Esophagus mucosa (tissue), 1 donor: ENCODE data around the gene MRPL14. TPM values are rescaled to one million over a fixed set of nuclear protein-coding genes. Genes with fewer than 3 reads are reported as not detected.

Experiments used
- ATAC-seq: fragments of 200-7000 bp; cut with Tn5 transposase; one replicate; pipeline ENCODE4 v1.9.1; 2020
- total RNA-seq: library from RNA; stranded (reverse); gene quantifications from one replicate; pipeline ENCODE4 v1.2.4, GENCODE V29; 2023
- donor health status: DM: yes; HTN: yes; CAD: no.

MRPL14 gene
- total RNA-seq, 1 donor from 2014 or later = 47.4 TPM

- peak; percentile 48 for ATAC-seq
Observed at GRCh38 chr6:44078827-44079671, 48.2 kb downstream of the MRPL14 start.

GRCh38 chr6:44078219-44078826, 48.9 kb downstream of the MRPL14 start:
- no peak for ATAC-seq

GRCh38 chr6:44077214-44077946, 49.9 kb downstream of the MRPL14 start:
- no peak for ATAC-seq

- peak; percentile 44 for ATAC-seq
Observed at GRCh38 chr6:44076356-44077213, 50.7 kb downstream of the MRPL14 start.

GRCh38 chr6:44075647-44076355, 51.5 kb downstream of the MRPL14 start:
- no peak for ATAC-seq

- ATAC-seq = peak; percentile 54
Observed at GRCh38 chr6:44074813-44075646, 52.2 kb downstream of the MRPL14 start.

- ATAC-seq = peak; percentile 14
Observed at GRCh38 chr6:44074439-44074812, 52.8 kb downstream of the MRPL14 start.

GRCh38 chr6:44073612-44074438, 53.4 kb downstream of the MRPL14 start:
- ATAC-seq = no peak

GRCh38 chr6:44072959-44073611, 54.2 kb downstream of the MRPL14 start:
- peak; percentile 45 for ATAC-seq

GRCh38 chr6:44072452-44072958, 54.7 kb downstream of the MRPL14 start:
- ATAC-seq = peak; percentile 46

- ATAC-seq = no peak
Observed at GRCh38 chr6:44071670-44072451, 55.4 kb downstream of the MRPL14 start.

GRCh38 chr6:44068607-44069296, 58.5 kb downstream of the MRPL14 start:
- no peak for ATAC-seq

- no peak for ATAC-seq
Observed at GRCh38 chr6:44067173-44068139, 59.8 kb downstream of the MRPL14 start.

- ATAC-seq = no peak
Observed at GRCh38 chr6:44066394-44067172, 60.7 kb downstream of the MRPL14 start.

- ATAC-seq = no peak
Observed at GRCh38 chr6:44065443-44066140, 61.7 kb downstream of the MRPL14 start.
